IMR-90 (cell line): ENCODE measurements around the gene VAT1.

Source experiments
- BHLHE40 ChIP-seq: fragments of 150-350 bp; IDR thresholded peaks from 2 replicates; pipeline ENCODE4 v1.6.1; 2016; ENCODE audit warnings: mild to moderate bottlenecking, low read depth, low read length
- ELK1 ChIP-seq: fragments of 150-350 bp; IDR thresholded peaks from 2 replicates; pipeline ENCODE4 v1.6.1; 2016; ENCODE audit warnings: low read depth, mild to moderate bottlenecking, low read length, moderate library complexity, borderline replicate concordance
- FOS ChIP-seq: fragments of 150-350 bp; IDR thresholded peaks from 2 replicates; pipeline ENCODE4 v1.6.1; 2016; ENCODE audit warnings: low read depth, low read length
- MXI1 ChIP-seq: IDR thresholded peaks from 2 replicates; pipeline ENCODE4 v1.6.1; 2012; ENCODE audit warnings: low read depth, mild to moderate bottlenecking, low read length, moderate library complexity, borderline replicate concordance
- NFE2L2 ChIP-seq: fragments of 150-350 bp; IDR thresholded peaks from 2 replicates; pipeline ENCODE4 v1.6.1; 2016; ENCODE audit warnings: low read depth, mild to moderate bottlenecking, low read length
- POLR2A ChIP-seq: IDR thresholded peaks from 2 replicates; pipeline ENCODE4 v1.6.1; 2012; ENCODE audit warnings: mild to moderate bottlenecking, low read depth, low read length
- RAD21 ChIP-seq: IDR thresholded peaks from 2 replicates; pipeline ENCODE4 v1.6.1; 2012; ENCODE audit warnings: low read length, improper control_type of control experiment
- RCOR1 ChIP-seq: IDR thresholded peaks from 2 replicates; pipeline ENCODE4 v1.6.1; 2012; ENCODE audit warnings: mild to moderate bottlenecking, low read length, improper control_type of control experiment; ENCODE audit not compliant: insufficient replicate concordance
- RFX5 ChIP-seq: IDR thresholded peaks from 2 replicates; pipeline ENCODE4 v1.8.0; 2012; ENCODE audit warnings: low read depth, mild to moderate bottlenecking, low read length, moderate library complexity
- SMC3 ChIP-seq: fragments of 150-350 bp; IDR thresholded peaks from 2 replicates; pipeline ENCODE4 v1.6.1; 2016; ENCODE audit warnings: low read depth, mild to moderate bottlenecking, antibody characterized with exemption, low read length, moderate library complexity
- TF ChIP-seq, protein P1 (sequence below): conservative IDR thresholded peaks from 2 replicates; pipeline ENCODE4 v1.5.1; 2012; ENCODE audit warnings: mild to moderate bottlenecking, low read depth, low read length, improper control_type of control experiment
- TF ChIP-seq, protein P2 (sequence below): fragments of 150-350 bp; IDR thresholded peaks from 2 replicates; pipeline ENCODE4 v1.6.1; 2017; ENCODE audit warnings: mild to moderate bottlenecking, antibody characterized with exemption, low read length, low read depth

DNA sequence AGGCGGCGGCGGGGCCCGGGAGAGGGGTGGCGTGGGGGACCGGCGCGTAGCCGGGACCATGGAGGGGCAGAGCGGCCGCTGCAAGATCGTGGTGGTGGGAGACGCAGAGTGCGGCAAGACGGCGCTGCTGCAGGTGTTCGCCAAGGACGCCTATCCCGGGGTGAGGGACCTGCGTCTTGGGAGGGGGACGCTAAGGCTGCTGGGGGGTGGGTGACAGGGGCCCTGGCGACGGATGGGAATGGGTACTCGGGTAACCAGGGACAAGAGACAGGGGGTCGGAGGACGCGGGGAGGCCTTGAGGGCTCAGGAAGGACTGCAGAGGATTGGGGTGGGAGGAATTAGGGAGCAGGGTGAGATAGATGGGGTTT lies 3.1 kb upstream of the VAT1 start:
- TF ChIP-seq, protein P1, sequence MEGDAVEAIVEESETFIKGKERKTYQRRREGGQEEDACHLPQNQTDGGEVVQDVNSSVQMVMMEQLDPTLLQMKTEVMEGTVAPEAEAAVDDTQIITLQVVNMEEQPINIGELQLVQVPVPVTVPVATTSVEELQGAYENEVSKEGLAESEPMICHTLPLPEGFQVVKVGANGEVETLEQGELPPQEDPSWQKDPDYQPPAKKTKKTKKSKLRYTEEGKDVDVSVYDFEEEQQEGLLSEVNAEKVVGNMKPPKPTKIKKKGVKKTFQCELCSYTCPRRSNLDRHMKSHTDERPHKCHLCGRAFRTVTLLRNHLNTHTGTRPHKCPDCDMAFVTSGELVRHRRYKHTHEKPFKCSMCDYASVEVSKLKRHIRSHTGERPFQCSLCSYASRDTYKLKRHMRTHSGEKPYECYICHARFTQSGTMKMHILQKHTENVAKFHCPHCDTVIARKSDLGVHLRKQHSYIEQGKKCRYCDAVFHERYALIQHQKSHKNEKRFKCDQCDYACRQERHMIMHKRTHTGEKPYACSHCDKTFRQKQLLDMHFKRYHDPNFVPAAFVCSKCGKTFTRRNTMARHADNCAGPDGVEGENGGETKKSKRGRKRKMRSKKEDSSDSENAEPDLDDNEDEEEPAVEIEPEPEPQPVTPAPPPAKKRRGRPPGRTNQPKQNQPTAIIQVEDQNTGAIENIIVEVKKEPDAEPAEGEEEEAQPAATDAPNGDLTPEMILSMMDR, result no peak
- TF ChIP-seq FOS (no peak), POLR2A (no peak), MXI1 (no peak), BHLHE40 (no peak), RFX5 (no peak), RAD21 (no peak), SMC3 (no peak), ELK1 (no peak), NFE2L2 (no peak), RCOR1 (no peak)
- TF ChIP-seq, protein P2, sequence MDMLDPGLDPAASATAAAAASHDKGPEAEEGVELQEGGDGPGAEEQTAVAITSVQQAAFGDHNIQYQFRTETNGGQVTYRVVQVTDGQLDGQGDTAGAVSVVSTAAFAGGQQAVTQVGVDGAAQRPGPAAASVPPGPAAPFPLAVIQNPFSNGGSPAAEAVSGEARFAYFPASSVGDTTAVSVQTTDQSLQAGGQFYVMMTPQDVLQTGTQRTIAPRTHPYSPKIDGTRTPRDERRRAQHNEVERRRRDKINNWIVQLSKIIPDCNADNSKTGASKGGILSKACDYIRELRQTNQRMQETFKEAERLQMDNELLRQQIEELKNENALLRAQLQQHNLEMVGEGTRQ, result no peak
